H54 (cell line): ENCODE results near the gene STOM.
"Not testable (repeated sequence)": the region's sequence is repeated elsewhere in the genome, so short reads cannot be mapped to it uniquely, and the experiment has no call there.

Experiments used
- DNase-seq: peaks from one replicate; pipeline ENCODE4 v3.0.0; 2011; ENCODE audit warnings: low spot score, mixed read lengths; ENCODE audit not compliant: insufficient read length
- FAIRE-seq: peaks from 3 replicates; lab custom pipeline; 2011; peaks lifted over from hg19 to GRCh38; lab: Jason Lieb, UNC
- POLR2A ChIP-seq: IDR thresholded peaks from 2 replicates; pipeline ENCODE4 v1.6.1; 2011; ENCODE audit warnings: low read depth, mild to moderate bottlenecking, low read length

STOM gene

GRCh38 chr9:121369595-121370265, at the start of gene STOM:
TSS of gene STOM (minus strand) at chr9:121370250. CDS start at chr9:121370187, 63 bp downstream.
- FAIRE-seq (no peak), DNase-seq (peak; percentile 88)
- peak; percentile 99 for TF ChIP-seq POLR2A

- FAIRE-seq (no peak), DNase-seq (no peak)
- no peak for TF ChIP-seq POLR2A
Observed at GRCh38 chr9:121411993-121412392, 41.9 kb upstream of the STOM start.

GRCh38 chr9:121405899-121406298, 35.8 kb upstream of the STOM start:
- no peak for DNase-seq
- peak; percentile 67 for FAIRE-seq
- no peak for TF ChIP-seq POLR2A

GRCh38 chr9:121404906-121405305, 34.9 kb upstream of the STOM start:
- DNase-seq, result no peak
- TF ChIP-seq POLR2A, result no peak
- peak; percentile 52 for FAIRE-seq

GRCh38 chr9:121399883-121400607, 30.0 kb upstream of the STOM start:
- TF ChIP-seq POLR2A, result no peak
- peak; percentile 30 for DNase-seq
- FAIRE-seq, result peak; percentile 100

- FAIRE-seq (no peak), DNase-seq (no peak)
- TF ChIP-seq POLR2A, result no peak
Observed at GRCh38 chr9:121399126-121399882, 29.3 kb upstream of the STOM start.

- peak; percentile 47 for DNase-seq
- peak; percentile 99 for FAIRE-seq
- no peak for TF ChIP-seq POLR2A
Observed at GRCh38 chr9:121398374-121398773, 28.3 kb upstream of the STOM start.

GRCh38 chr9:121397277-121397676, 27.2 kb upstream of the STOM start:
- DNase-seq, FAIRE-seq: not testable (repeated sequence)

- FAIRE-seq, result no peak
- DNase-seq, result no peak
- no peak for TF ChIP-seq POLR2A
Observed at GRCh38 chr9:121395558-121395957, 25.5 kb upstream of the STOM start.

- TF ChIP-seq POLR2A, result no peak
- peak; percentile 15 for FAIRE-seq
Observed at GRCh38 chr9:121394292-121394691, 24.2 kb upstream of the STOM start.

GRCh38 chr9:121393318-121393717, 23.3 kb upstream of the STOM start:
- DNase-seq (no peak), FAIRE-seq (peak; percentile 86)
- no peak for TF ChIP-seq POLR2A

More at GRCh38 chr9:121394292-121394691, 24.2 kb upstream of the STOM start:
- no peak for DNase-seq

- FAIRE-seq, result no peak
- TF ChIP-seq POLR2A, result no peak
- DNase-seq, result no peak
Observed at GRCh38 chr9:121390372-121390771, 20.3 kb upstream of the STOM start.

GRCh38 chr9:121388140-121388905, 18.3 kb upstream of the STOM start:
- DNase-seq (no peak), FAIRE-seq (peak; percentile 73)
- no peak for TF ChIP-seq POLR2A

- DNase-seq (no peak), FAIRE-seq (peak; percentile 11)
- no peak for TF ChIP-seq POLR2A
Observed at GRCh38 chr9:121386442-121387175, 16.6 kb upstream of the STOM start.
